Measurements from ENCODE around the gene SLC9A1.

The SLC9A1 gene

GRCh38 chr1:27101696-27102095 lies 53.2 kb downstream of the SLC9A1 start:
- DNase-seq: no peak

GRCh38 chr1:27101054-27101491 lies 53.9 kb downstream of the SLC9A1 start:
- DNase-seq: no peak

DNA sequence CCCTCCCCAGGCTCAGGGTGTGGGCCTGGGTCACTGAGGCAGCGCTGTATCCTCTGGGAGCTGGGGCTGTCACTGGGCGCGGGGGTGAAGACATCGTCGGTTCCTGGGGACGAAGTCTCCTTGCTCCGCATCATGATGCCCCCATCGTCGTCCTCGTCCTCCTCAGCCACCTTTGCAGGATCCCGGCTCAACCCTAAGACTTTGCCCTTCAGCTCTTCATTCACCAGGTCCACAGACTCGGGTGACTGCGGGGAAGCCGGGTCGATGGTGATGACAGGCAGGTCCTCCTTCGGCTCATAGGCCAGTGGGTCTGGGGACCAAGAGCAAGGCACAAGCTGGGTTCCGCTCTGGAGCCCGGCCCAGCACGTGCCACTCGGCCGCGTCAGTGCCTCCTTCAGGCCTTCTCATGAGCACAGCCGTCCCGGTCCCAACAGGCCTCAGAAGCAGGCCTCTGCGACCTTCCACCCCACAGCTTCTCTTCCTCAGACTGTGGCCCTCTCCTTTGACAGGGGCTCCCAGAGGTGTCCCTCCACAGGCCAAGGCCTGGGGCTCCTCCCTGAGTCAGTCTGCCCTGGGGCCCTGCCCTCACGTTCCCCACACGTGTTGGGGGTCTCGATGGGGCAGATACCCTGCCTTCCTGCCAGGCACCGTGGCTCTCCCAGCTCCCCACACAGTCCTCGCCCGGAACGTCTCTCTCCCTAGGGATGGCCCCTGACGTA lies 54.4 kb downstream of the SLC9A1 start:
- DNase-seq: no peak

GRCh38 chr1:27099587-27100334 lies 55.2 kb downstream of the SLC9A1 start:
- DNase-seq: no peak

GRCh38 chr1:27099135-27099586 lies 55.8 kb downstream of the SLC9A1 start:
- no peak for DNase-seq

- DNase-seq: no peak
Observed at GRCh38 chr1:27098431-27099134, 56.3 kb downstream of the SLC9A1 start.

GRCh38 chr1:27097484-27097917 lies 57.4 kb downstream of the SLC9A1 start:
- peak; percentile 75 for DNase-seq

DNA sequence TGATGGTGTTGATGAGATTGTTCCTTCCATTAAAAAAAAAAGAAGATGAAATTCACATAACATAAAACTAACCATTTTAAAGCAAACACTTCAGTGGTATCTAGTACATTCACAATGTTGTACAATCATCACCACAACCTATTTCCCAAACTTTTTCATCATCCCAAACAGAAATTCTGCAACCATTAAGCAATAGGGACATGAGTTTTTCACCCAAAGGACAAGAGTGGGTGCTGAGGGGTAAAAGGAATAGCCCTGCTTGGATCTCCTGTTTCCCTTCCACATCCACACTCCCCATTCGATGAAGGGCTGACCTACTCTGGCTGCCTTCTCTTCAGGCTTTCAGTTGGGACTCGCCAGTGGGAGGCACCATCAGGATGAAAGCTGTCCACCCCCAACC lies 59.3 kb downstream of the SLC9A1 start:
- DNase-seq: no peak

DNA sequence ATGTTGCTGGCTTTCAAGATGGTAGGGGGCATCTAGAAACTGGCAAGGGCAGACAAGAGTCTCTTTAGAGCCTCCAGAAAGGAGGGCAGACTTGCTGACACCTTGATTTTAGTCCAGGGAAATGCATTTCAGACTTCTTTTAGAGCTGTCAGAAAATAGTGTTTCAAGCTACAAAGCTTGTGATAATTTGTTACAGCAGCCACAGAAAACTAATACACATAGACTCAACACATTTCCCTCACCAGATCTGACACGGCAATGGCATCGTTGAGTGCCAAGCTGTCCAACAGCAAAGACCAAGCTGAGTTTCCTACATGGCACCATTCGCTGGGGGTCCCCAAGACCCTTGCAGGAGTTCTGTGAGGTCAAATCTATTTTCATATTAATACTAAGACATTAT lies 62.0 kb downstream of the SLC9A1 start:
- no peak for DNase-seq

GRCh38 chr1:27090911-27091310 lies 64.0 kb downstream of the SLC9A1 start:
- DNase-seq: no peak

GRCh38 chr1:27087371-27088220 lies 67.3 kb downstream of the SLC9A1 start:
- no peak for DNase-seq

- DNase-seq: no peak
Observed at GRCh38 chr1:27086628-27087027, 68.3 kb downstream of the SLC9A1 start.

- no peak for DNase-seq
Observed at GRCh38 chr1:27086026-27086425, 68.9 kb downstream of the SLC9A1 start.

DNA sequence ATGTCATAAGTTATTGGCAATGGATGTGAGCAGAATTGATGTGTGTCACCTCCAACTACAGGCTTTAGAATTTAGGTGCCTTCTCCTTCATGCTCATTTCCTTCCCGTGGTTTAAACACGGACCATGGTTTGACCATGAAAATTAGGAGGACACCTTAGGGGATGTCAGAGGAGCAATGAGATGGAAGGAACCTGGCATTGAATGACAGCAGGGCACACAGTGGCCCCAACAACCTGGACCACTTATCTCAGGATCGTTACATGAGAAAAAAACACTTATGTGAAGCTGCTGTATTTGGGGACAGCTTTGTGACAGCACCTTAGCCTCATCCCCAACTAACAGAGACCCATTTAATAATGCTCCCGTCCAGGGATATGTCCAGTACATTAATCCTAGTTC lies 70.8 kb downstream of the SLC9A1 start:
- no peak for DNase-seq

DNA sequence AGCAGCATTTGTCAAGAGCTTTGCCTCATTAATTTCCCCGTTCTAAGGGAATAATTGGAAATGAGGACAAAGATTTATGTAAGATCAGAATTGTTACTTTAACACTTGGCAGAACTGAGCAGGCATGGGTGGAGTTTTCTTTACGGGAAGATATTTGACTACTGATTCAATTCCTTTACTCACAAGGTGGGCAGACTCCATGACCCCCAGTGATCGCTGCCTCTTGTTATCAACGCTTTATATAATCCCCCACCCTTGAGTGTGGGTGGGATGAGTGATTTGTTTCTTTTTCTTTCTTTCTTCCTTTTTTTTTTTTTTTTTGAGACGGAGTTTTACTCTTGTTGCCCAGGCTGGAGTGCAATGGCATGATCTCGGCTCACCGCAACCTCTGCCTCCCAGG lies 77.0 kb downstream of the SLC9A1 start:
- no peak for DNase-seq

GRCh38 chr1:27076803-27077202 lies 78.1 kb downstream of the SLC9A1 start:
- DNase-seq: no peak

DNA sequence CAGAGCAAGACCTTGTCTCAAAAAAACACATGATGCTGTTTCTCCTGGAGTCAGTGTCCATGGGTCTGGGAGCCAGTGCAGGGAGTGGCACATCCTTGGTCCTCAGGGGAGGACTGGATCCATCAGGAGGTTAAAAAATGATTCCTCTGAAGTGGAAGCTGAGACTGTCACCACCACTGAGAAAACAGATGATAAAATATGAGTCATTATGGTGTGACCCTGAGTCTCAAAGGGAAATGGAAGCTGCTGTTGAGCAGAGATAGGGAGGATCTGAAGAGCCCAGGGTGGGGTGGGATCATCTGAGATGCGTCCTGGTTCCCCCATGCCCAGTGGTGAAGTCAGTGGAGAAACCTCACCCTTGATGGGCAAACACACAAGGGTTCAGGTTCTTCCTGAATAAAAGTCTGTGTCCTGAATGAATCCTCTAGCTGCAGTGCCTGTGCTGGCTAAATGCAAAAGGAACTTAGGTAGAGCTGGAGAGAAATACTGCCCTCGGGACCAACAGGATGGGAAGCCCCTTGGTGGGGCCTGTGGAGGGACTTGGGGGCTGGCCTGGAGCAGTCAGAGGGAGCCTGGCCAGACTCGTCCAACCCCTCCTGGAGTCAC lies 80.6 kb downstream of the SLC9A1 start:
- DNase-seq: no peak

- no peak for DNase-seq
Observed at GRCh38 chr1:27071049-27071416, 83.9 kb downstream of the SLC9A1 start.

DNA sequence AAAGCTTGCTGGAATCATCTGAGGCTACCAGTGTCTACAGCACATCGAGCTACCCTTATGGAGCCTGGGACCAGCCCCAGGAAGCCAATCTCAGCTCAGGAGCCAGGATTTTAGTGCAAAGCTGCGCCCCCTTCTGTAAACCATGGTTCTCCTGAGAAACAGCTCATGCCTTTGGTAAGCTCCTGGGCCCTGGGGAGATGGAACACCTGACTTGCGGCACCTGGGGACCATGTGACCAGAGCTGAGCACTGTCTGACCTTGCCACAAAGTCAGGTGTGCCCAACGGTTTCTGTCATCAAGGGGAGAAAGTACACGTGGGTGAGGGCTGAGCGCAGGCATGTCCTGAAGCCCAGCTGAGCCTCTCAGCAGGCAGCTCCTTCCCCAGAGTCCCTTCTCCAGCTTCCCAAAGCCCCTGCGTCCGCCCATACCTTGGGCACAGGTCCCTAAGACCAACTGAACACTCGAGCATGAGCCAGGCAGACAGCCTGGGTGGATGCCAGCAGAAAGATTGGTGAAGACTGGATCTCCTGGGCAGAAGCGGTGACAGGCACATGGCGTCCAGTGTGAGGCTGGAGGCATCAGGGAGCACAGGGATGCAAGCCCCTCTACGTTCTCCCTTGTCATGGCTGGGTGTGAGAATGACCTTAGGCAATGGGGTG lies 84.4 kb downstream of the SLC9A1 start:
- no peak for DNase-seq

DNA sequence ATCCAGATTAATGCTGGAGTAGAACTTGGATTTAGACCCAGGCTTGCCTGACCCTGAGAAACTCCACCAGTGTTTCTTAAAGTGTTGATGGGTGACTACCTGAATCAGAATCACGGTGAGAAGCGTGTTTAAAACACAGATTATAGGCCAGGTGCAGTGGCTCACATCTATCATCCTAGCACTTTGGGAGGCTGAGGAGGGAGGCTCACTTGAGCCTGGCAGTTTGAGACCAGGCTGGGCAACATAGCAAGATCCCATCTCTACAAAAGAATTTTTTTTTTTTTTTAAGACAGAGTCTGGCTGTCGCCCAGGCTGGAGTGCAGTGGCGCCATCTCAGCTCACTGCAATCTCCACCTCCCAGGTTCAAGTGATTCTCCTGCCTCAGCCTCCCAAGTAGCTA lies 86.0 kb downstream of the SLC9A1 start:
- DNase-seq: no peak

DNA sequence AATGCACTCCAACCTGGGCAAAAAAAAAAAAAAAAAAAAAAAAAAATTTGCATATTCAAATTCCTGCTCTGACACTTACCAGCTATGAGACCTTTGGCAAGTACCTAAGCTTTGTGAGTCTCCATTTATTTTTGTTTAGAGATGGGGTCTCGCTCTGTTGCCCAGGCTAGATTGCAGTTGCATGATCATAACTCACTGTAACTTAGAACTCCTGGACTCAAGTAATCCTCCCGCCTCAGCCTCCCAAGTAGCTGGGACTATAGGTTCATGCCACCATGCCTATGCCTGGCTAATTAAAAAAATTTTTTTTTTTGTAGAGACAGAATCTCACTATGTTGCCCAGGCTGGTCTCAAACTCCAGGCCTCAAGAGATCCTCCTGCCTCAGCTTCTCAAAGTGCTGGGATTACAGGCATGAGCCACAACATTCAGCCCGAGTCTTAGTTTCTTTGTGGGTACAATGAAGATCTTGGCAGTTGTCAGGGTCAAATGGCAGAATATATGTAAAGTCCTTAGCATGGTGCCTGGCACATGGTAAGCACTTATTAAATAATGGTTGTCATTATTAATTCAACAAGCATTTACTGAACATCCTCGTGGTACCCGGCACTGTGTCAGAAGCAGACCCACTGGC lies 88.8 kb downstream of the SLC9A1 start:
- no peak for DNase-seq

All from activated T-cell treated with anti-CD3 and anti-CD28 coated beads, Interleukin-2, amount 50 U/mL, for 1 hour (primary cell).